H1 (cell line): ENCODE measurements around the gene RBMS1. TPM values are rescaled to one million over a fixed set of nuclear protein-coding genes. Genes with fewer than 3 reads are reported as not detected.

Experiments
- CTCF ChIA-PET: fragments of 300-600 bp; sonication (Branson Sonifier 250); formaldehyde crosslinking; loops from one replicate; lab custom pipeline; 2021; ENCODE audit not compliant: partially characterized antibody; lab: Charles Lee
- POLR2A ChIA-PET: fragments of 300-600 bp; sonication (Branson Sonifier 250); formaldehyde crosslinking; loops from one replicate; lab custom pipeline; 2021; ENCODE audit warnings: inconsistent platforms; ENCODE audit not compliant: partially characterized antibody; lab: Charles Lee
- DNase-seq, 2 experiments: peaks; one replicate each; pipeline versions ENCODE4 v3.0.0 to v3.0.0-alpha.2; 2010 to 2022; ENCODE audit warnings: low spot score in 2 of 2, low read depth in 1 of 2, mixed read lengths in 1 of 2
- FAIRE-seq: peaks from 2 replicates; lab custom pipeline; 2011; peaks lifted over from hg19 to GRCh38; lab: Jason Lieb, UNC
- H2AFZ ChIP-seq: 2 replicates; pipeline ENCODE4 v1.8.1; 2012; ENCODE audit warnings: low read length, inconsistent platforms
- H2AK5ac ChIP-seq: 2 replicates; pipeline ENCODE4 v1.6.1; 2013; ENCODE audit warnings: low read depth, low read length
- H2BK120ac ChIP-seq: replicated peaks from 2 replicates; pipeline ENCODE3; 2013; ENCODE audit warnings: low read depth, low read length, inconsistent platforms
- H2BK12ac ChIP-seq: 2 replicates; pipeline ENCODE4 v1.6.1; 2013; ENCODE audit warnings: low read depth, low read length
- H2BK15ac ChIP-seq: 2 replicates; pipeline ENCODE4 v1.6.1; 2013; ENCODE audit warnings: low read length
- H2BK20ac ChIP-seq: 2 replicates; pipeline ENCODE4 v1.6.1; 2013; ENCODE audit warnings: low read length
- H2BK5ac ChIP-seq: 2 replicates; pipeline ENCODE4 v1.6.1; 2013; ENCODE audit warnings: low read depth, low read length
- H3K14ac ChIP-seq: 2 replicates; pipeline ENCODE4 v1.6.1; 2013; ENCODE audit warnings: inconsistent platforms; ENCODE audit not compliant: insufficient read length
- H3K18ac ChIP-seq: 2 replicates; pipeline ENCODE4 v1.6.1; 2013; ENCODE audit warnings: low read length; ENCODE audit errors: extremely low read depth
- H3K23ac ChIP-seq: 2 replicates; pipeline ENCODE4 v1.6.1; 2013; ENCODE audit warnings: inconsistent platforms; ENCODE audit not compliant: insufficient read length
- H3K23me2 ChIP-seq: 2 replicates; pipeline ENCODE4 v1.6.1; 2013; ENCODE audit warnings: low read depth, low read length
- H3K27ac ChIP-seq: 2 replicates; pipeline ENCODE4 v1.6.1; 2011; ENCODE audit warnings: low read depth, low read length, inconsistent platforms
- H3K27me3 ChIP-seq, 4 experiments: replicated peaks in 1 of 4; 1 replicate in 1 of 4; 2 replicates in 3 of 4; pipeline versions ENCODE4 v1.6.1 to v1.8.1; 2011 to 2013; ENCODE audit warnings: low read length in 3 of 4, mild to moderate bottlenecking in 3 of 4, inconsistent platforms in 2 of 4, mixed read lengths in 2 of 4, moderate library complexity in 1 of 4; ENCODE audit not compliant: control insufficient read depth in 3 of 4, insufficient read depth in 3 of 4; ENCODE audit errors: extremely low read depth in 1 of 4
- H3K36me3 ChIP-seq, 4 experiments: 2 replicates each; pipeline versions ENCODE4 v1.6.1 to v1.8.1; 2011 to 2013; ENCODE audit warnings: mild to moderate bottlenecking in 4 of 4, low read length in 3 of 4, moderate library complexity in 2 of 4, control low read depth in 1 of 4, inconsistent platforms in 1 of 4; ENCODE audit not compliant: insufficient read depth in 4 of 4, control insufficient read depth in 2 of 4
- H3K4ac ChIP-seq: replicated peaks from 2 replicates; pipeline ENCODE3; 2013; ENCODE audit warnings: low read length, low read depth, mixed read lengths, inconsistent platforms; ENCODE audit not compliant: insufficient read length
- H3K4me1 ChIP-seq, 4 experiments: replicated peaks in 1 of 4; 1 replicate in 1 of 4; 2 replicates in 3 of 4; pipeline versions ENCODE4 v1.6.1 to v1.8.1; 2011 to 2013; ENCODE audit warnings: low read length in 3 of 4, inconsistent platforms in 2 of 4, mixed read lengths in 1 of 4; ENCODE audit not compliant: insufficient read depth in 4 of 4, control insufficient read depth in 3 of 4
- H3K4me2 ChIP-seq, 2 experiments: 2 replicates each; pipeline versions ENCODE4 v1.6.1 to v1.8.1; 2011 to 2013; ENCODE audit warnings: low read depth in 2 of 2, low read length in 2 of 2, control low read depth in 1 of 2, inconsistent platforms in 1 of 2, mild to moderate bottlenecking in 1 of 2; ENCODE audit not compliant: insufficient read depth in 1 of 2
- H3K4me3 ChIP-seq, 4 experiments: fragments of 200-600, 300-600 bp in 1 of 4; sonication (generic), shearing (Covaris generic), sonication (Bioruptor Twin) in 1 of 4; 2 replicates each; pipeline versions ENCODE4 v1.5.1 to v1.8.1; 2011 to 2016; ENCODE audit warnings: low read length in 4 of 4, low read depth in 3 of 4, control low read depth in 2 of 4, inconsistent platforms in 2 of 4, mild to moderate bottlenecking in 2 of 4, mixed read lengths in 1 of 4, moderate library complexity in 1 of 4; ENCODE audit not compliant: insufficient read depth in 2 of 4; ENCODE audit errors: extremely low read depth in 1 of 4
- H3K56ac ChIP-seq: replicated peaks from 2 replicates; pipeline ENCODE3; 2013; ENCODE audit warnings: low read depth, mild to moderate bottlenecking, mixed read lengths, low read length, inconsistent platforms; ENCODE audit not compliant: insufficient read length
- H3K79me1 ChIP-seq: 2 replicates; pipeline ENCODE4 v1.6.1; 2013; ENCODE audit warnings: low read depth, low read length, control low read depth
- H3K79me2 ChIP-seq, 2 experiments: 2 replicates each; pipeline versions ENCODE4 v1.6.1 to v1.8.1; 2012 to 2013; ENCODE audit warnings: low read length in 2 of 2, mild to moderate bottlenecking in 2 of 2, inconsistent platforms in 1 of 2; ENCODE audit not compliant: insufficient read depth in 2 of 2, control insufficient read depth in 1 of 2
- H3K9ac ChIP-seq, 4 experiments: replicated peaks in 1 of 4; 1 replicate in 1 of 4; 2 replicates in 3 of 4; pipeline versions ENCODE4 v1.6.1 to v1.8.1; 2011 to 2013; ENCODE audit warnings: low read depth in 3 of 4, low read length in 3 of 4, control low read depth in 2 of 4, mild to moderate bottlenecking in 2 of 4, moderate library complexity in 2 of 4, inconsistent platforms in 1 of 4; ENCODE audit errors: extremely low read depth in 1 of 4
- H3K9me3 ChIP-seq, 2 experiments: 2 replicates each; pipeline versions ENCODE4 v1.6.1 to v1.8.1; 2012 to 2013; ENCODE audit warnings: mild to moderate bottlenecking in 2 of 2, moderate library complexity in 2 of 2, control low read depth in 1 of 2, inconsistent platforms in 1 of 2, low read depth in 1 of 2, low read length in 1 of 2, mixed read lengths in 1 of 2; ENCODE audit not compliant: insufficient read depth in 2 of 2
- H4K20me1 ChIP-seq, 2 experiments: replicated peaks in 1 of 2; 2 replicates each; pipeline versions ENCODE3 to v1.8.1; 2011 to 2013; ENCODE audit warnings: inconsistent platforms in 2 of 2, low read length in 2 of 2, mild to moderate bottlenecking in 1 of 2; ENCODE audit not compliant: insufficient read depth in 2 of 2, control insufficient read depth in 1 of 2
- H4K5ac ChIP-seq: 2 replicates; pipeline ENCODE4 v1.6.1; 2013; ENCODE audit warnings: low read length, low read depth, mixed read lengths, inconsistent platforms; ENCODE audit not compliant: insufficient read length
- H4K8ac ChIP-seq: 2 replicates; pipeline ENCODE4 v1.8.0; 2013; ENCODE audit warnings: mild to moderate bottlenecking, moderate library complexity, low read length, inconsistent platforms; ENCODE audit not compliant: insufficient read depth; ENCODE audit errors: extremely low read depth
- H4K91ac ChIP-seq: replicated peaks from 2 replicates; pipeline ENCODE3; 2013; ENCODE audit warnings: low read length, mixed read lengths, inconsistent platforms; ENCODE audit not compliant: insufficient read length
- KDM1A ChIP-seq: fragments of 200-600, 300-600 bp; sonication (generic); IDR thresholded peaks from 2 replicates; pipeline ENCODE4 v1.7.1; 2016; ENCODE audit warnings: mild to moderate bottlenecking, low read length, borderline replicate concordance
- MAFK ChIP-seq: IDR thresholded peaks from 2 replicates; pipeline ENCODE4 v1.6.1; 2012; ENCODE audit warnings: low read depth, mild to moderate bottlenecking, improper control_type of control experiment, low read length
- NRF1 ChIP-seq: IDR thresholded peaks from 2 replicates; pipeline ENCODE4 v1.6.1; 2011; ENCODE audit warnings: mild to moderate bottlenecking, low read depth, low read length, improper control_type of control experiment
- PHF8 ChIP-seq: fragments of 200-600 bp; sonication (generic); conservative IDR thresholded peaks from 2 replicates; pipeline ENCODE4 v1.7.1; 2012; ENCODE audit warnings: low read depth, mild to moderate bottlenecking, inconsistent platforms, low read length, moderate library complexity
- RAD21 ChIP-seq, 2 experiments: IDR thresholded peaks in 1 of 2; conservative IDR thresholded peaks in 1 of 2; 2 replicates each; pipeline ENCODE4 v1.6.1; 2011; ENCODE audit warnings: low read depth in 2 of 2, low read length in 2 of 2, improper control_type of control experiment in 1 of 2, inconsistent platforms in 1 of 2, mild to moderate bottlenecking in 1 of 2, moderate library complexity in 1 of 2
- SIX5 ChIP-seq: IDR thresholded peaks from 2 replicates; pipeline ENCODE4 v1.6.1; 2011; ENCODE audit warnings: mild to moderate bottlenecking, low read depth, low read length
- SRF ChIP-seq: IDR thresholded peaks from 2 replicates; pipeline ENCODE4 v1.6.1; 2011; ENCODE audit warnings: mild to moderate bottlenecking, low read depth, low read length, moderate library complexity
- TCF12 ChIP-seq: IDR thresholded peaks from 2 replicates; pipeline ENCODE4 v1.6.1; 2011; ENCODE audit warnings: low read depth, mild to moderate bottlenecking, low read length
- ZNF274 ChIP-seq: IDR thresholded peaks from 2 replicates; pipeline ENCODE4 v1.7.0; 2012; ENCODE audit warnings: low read length, borderline replicate concordance; ENCODE audit errors: extremely low read depth
- polyA plus RNA-seq, 7 experiments: library from polyadenylated mRNA; depleted of rRNA in 3 of 7; stranded (reverse) in 5 of 7; unstranded in 2 of 7; fragments of >200 nt in 5 of 7; fragments of 200-250 nt in 2 of 7; gene quantifications; 1 replicate in 5 of 7; 2 replicates in 1 of 7; 4 replicates in 1 of 7; pipeline versions ENCODE4 v1.2.1 to v1.2.3, GENCODE V29; 2011 to 2013; ENCODE audit warnings: missing spikeins in 2 of 7, mixed read lengths in 2 of 7
- total RNA-seq: library from RNA; stranded (reverse); fragmentation: NEBNext Ultra II Directional; extraction: Animal tissue kit (Norgen Biotek cat#: 25700); gene quantifications from 2 replicates; pipeline ENCODE4 v1.2.1, GENCODE V29; 2021

The RBMS1 gene
- total and polyA plus RNA-seq, 2 of the 8 experiments (the other 6 are each of a cell fraction or from before 2014, with no cell fraction given) = 53.7 to 60.0 TPM

GRCh38 chr2:160251569-160251968, 242.0 kb downstream of the RBMS1 start:
- no peaks in the 10 kb centered on the region for H3K23me2 ChIP-seq
- CTCF ChIA-PET = interaction anchor here (0.8 to 5.3 kb wide), 34 partner anchors 8 to 774 kb away, joined by 3 to 46 read pairs (median 4); no protein-coding TSS in a partner anchor
- no peak overlapping the region for H3K27ac ChIP-seq
- H4K5ac ChIP-seq = no peak overlapping the region
- no peak overlapping the region for H3K4me3 ChIP-seq
- no peak overlapping the region for H3K18ac ChIP-seq
- no peak overlapping the region for H2BK5ac ChIP-seq
- no peak overlapping the region for H3K56ac ChIP-seq
- TF ChIP-seq PHF8 = no peak
- no peak for TF ChIP-seq TCF12
- no peak for TF ChIP-seq MAFK
- no peak for TF ChIP-seq SIX5
- no peak for TF ChIP-seq KDM1A
- TF ChIP-seq RAD21 (IDR thresholded peaks at IDR 0.05 in 1 of 2, conservative IDR thresholded peaks at IDR 0.05 in 1 of 2; ENCODE audit: low read depth in 2 of 2, low read length in 2 of 2) = no peak
- no peak for TF ChIP-seq SRF
- no peak for TF ChIP-seq NRF1
- no peak for TF ChIP-seq ZNF274
- TF ChIP-seq, all 59 proteins: peak for 0
- H3K36me3 ChIP-seq = no peaks in the 10 kb centered on the region
- no peaks in the 10 kb centered on the region for H3K4me1 ChIP-seq
- no peak overlapping the region for H2BK20ac ChIP-seq
- H2BK12ac ChIP-seq = no peak overlapping the region
- no peak overlapping the region for H3K4me2 ChIP-seq
- no peaks in the 10 kb centered on the region for H3K9me3 ChIP-seq
- H3K14ac ChIP-seq = no peak overlapping the region
- no peak overlapping the region for H2BK120ac ChIP-seq
- H2BK15ac ChIP-seq = no peak overlapping the region
- no peak overlapping the region for H4K91ac ChIP-seq
- no peak overlapping the region for H3K9ac ChIP-seq
- no peak overlapping the region for H2AK5ac ChIP-seq
- H4K8ac ChIP-seq = no peak overlapping the region
- H3K27me3 ChIP-seq = no peaks in the 10 kb centered on the region
- no peaks in the 10 kb centered on the region for H3K79me1 ChIP-seq
- H3K4ac ChIP-seq = no peak overlapping the region
- H4K20me1 ChIP-seq = no peaks in the 10 kb centered on the region
- POLR2A ChIA-PET = no interaction called here
- H3K79me2 ChIP-seq = no peaks in the 10 kb centered on the region
- no peak overlapping the region for H3K23ac ChIP-seq
- DNase-seq = no peak
- FAIRE-seq = no peak
- H2AFZ ChIP-seq = no peak overlapping the region
